ENCODE data around the gene RORB.

DNA sequence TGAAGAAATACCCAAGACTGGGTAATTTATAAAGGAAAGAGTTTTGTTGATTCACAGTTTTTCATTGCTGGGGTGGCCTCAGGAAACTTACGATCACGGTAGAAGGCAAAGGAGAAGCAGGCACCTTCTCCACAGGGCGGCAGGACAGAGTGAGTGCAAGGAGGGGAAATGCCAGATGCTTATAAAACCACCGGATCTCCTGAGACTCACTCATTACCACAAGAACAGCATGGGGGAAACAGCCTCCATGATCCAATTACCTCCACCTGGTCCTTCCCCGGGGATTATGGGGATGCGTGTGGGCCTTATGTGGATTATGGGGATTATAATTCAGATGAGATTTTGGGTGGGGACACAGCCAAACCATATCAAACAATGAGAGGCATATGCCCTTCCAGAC is 18.5 kb upstream of the RORB start:
- TF ChIP-seq, protein P1, sequence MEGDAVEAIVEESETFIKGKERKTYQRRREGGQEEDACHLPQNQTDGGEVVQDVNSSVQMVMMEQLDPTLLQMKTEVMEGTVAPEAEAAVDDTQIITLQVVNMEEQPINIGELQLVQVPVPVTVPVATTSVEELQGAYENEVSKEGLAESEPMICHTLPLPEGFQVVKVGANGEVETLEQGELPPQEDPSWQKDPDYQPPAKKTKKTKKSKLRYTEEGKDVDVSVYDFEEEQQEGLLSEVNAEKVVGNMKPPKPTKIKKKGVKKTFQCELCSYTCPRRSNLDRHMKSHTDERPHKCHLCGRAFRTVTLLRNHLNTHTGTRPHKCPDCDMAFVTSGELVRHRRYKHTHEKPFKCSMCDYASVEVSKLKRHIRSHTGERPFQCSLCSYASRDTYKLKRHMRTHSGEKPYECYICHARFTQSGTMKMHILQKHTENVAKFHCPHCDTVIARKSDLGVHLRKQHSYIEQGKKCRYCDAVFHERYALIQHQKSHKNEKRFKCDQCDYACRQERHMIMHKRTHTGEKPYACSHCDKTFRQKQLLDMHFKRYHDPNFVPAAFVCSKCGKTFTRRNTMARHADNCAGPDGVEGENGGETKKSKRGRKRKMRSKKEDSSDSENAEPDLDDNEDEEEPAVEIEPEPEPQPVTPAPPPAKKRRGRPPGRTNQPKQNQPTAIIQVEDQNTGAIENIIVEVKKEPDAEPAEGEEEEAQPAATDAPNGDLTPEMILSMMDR (IDR thresholded peaks at IDR 0.05), result no peak
- no peak for TF ChIP-seq EP300 (IDR thresholded peaks at IDR 0.05)

Measured in tibial nerve (tissue), 4 donors.